HEK293 (cell line): ENCODE data around the gene ADAMTS16.

ENCODE experiments used
- CTCF ChIA-PET: fragments of 350-600 bp; formaldehyde crosslinking; extraction: SDS; loops from one replicate; lab custom pipeline; 2021; ENCODE audit warnings: antibody characterized with exemption; lab: Yijun Ruan, JAX
- POLR2A ChIA-PET: fragments of 300-600 bp; formaldehyde crosslinking; extraction: SDS; loops from one replicate; lab custom pipeline; 2020; ENCODE audit warnings: antibody characterized with exemption, inconsistent platforms; lab: Yijun Ruan, JAX
- H3K27ac ChIP-seq: fragments of 200-500 bp; sonication (Bioruptor generic); 2 replicates; pipeline ENCODE4 v1.5.1; 2014; ENCODE audit warnings: low read depth, low read length, control low read depth, inconsistent platforms; ENCODE audit errors: extremely low read depth
- H3K36me3 ChIP-seq, 2 experiments: fragments of 200-500 bp in 1 of 2; sonication (Bioruptor generic) in 1 of 2; 1 replicate in 1 of 2; 2 replicates in 1 of 2; pipeline ENCODE4 v1.5.1; 2014 to 2017; ENCODE audit warnings: inconsistent platforms in 2 of 2, low read length in 2 of 2; ENCODE audit not compliant: control insufficient read depth in 2 of 2, insufficient read depth in 1 of 2
- H3K4me1 ChIP-seq: fragments of 200-500 bp; sonication (Bioruptor generic); 2 replicates; pipeline ENCODE4 v1.5.1; 2014; ENCODE audit warnings: mild to moderate bottlenecking, low read length, inconsistent platforms; ENCODE audit not compliant: control insufficient read depth, insufficient read depth
- H3K4me3 ChIP-seq: 2 replicates; pipeline ENCODE4 v1.5.1; 2011; ENCODE audit warnings: low read depth, mild to moderate bottlenecking, control low read depth, low read length, moderate library complexity
- H3K9me3 ChIP-seq: fragments of 200-500 bp; sonication (Bioruptor generic); 2 replicates; pipeline ENCODE4 v1.5.1; 2014; ENCODE audit warnings: low read depth, low read length, inconsistent platforms; ENCODE audit not compliant: control insufficient read depth, insufficient read depth
- EGR2 ChIP-seq: fragments of 450-650 bp; formaldehyde crosslinking; IDR thresholded peaks from 2 replicates; pipeline ENCODE4 v1.5.1; 2016; ENCODE audit warnings: low read depth, missing biosample characterization, missing genetic modification characterization
- FEZF1 ChIP-seq: fragments of 450-650 bp; formaldehyde crosslinking; IDR thresholded peaks from 2 replicates; pipeline ENCODE4 v1.5.1; 2016; ENCODE audit warnings: missing biosample characterization, missing genetic modification characterization
- GFI1B ChIP-seq: fragments of 450-650 bp; formaldehyde crosslinking; IDR thresholded peaks from 2 replicates; pipeline ENCODE4 v1.5.1; 2016; ENCODE audit warnings: missing biosample characterization, missing genetic modification characterization
- GLIS1 ChIP-seq: fragments of 450-650 bp; formaldehyde crosslinking; IDR thresholded peaks from 2 replicates; pipeline ENCODE4 v1.5.1; 2016; ENCODE audit warnings: missing biosample characterization, missing genetic modification characterization
- HOXD13 ChIP-seq: sonication (generic); formaldehyde crosslinking; IDR thresholded peaks from 2 replicates; pipeline ENCODE4 v1.8.0; 2022; ENCODE audit warnings: missing genetic modification reagents, borderline replicate concordance
- KLF8 ChIP-seq: fragments of 450-650 bp; formaldehyde crosslinking; IDR thresholded peaks from 2 replicates; pipeline ENCODE4 v1.5.1; 2016; ENCODE audit warnings: missing biosample characterization, missing genetic modification characterization
- MZF1 ChIP-seq: fragments of 450-650 bp; formaldehyde crosslinking; IDR thresholded peaks from 2 replicates; pipeline ENCODE4 v1.5.1; 2017; ENCODE audit warnings: missing biosample characterization, missing genetic modification characterization, borderline replicate concordance
- TRIM28 ChIP-seq: IDR thresholded peaks from 2 replicates; pipeline ENCODE4 v1.6.1; 2011; ENCODE audit warnings: low read length, control low read depth, borderline replicate concordance
- ZBTB11 ChIP-seq: fragments of 450-650 bp; formaldehyde crosslinking; conservative IDR thresholded peaks from 2 replicates; pipeline ENCODE4 v1.5.1; 2016; ENCODE audit warnings: low read depth, missing biosample characterization, missing genetic modification characterization
- ZBTB48 ChIP-seq: fragments of 450-650 bp; formaldehyde crosslinking; IDR thresholded peaks from 2 replicates; pipeline ENCODE4 v1.5.1; 2016; ENCODE audit warnings: missing biosample characterization, missing genetic modification characterization
- ZBTB49 ChIP-seq: fragments of 450-650 bp; formaldehyde crosslinking; IDR thresholded peaks from 2 replicates; pipeline ENCODE4 v1.5.1; 2016; ENCODE audit warnings: missing biosample characterization, missing genetic modification characterization, low read depth
- ZFP3 ChIP-seq: fragments of 450-650 bp; formaldehyde crosslinking; IDR thresholded peaks from 2 replicates; pipeline ENCODE4 v1.5.1; 2016; ENCODE audit warnings: low read depth, missing biosample characterization, missing genetic modification characterization
- ZNF132 ChIP-seq: fragments of 450-650 bp; formaldehyde crosslinking; IDR thresholded peaks from 2 replicates; pipeline ENCODE4 v1.5.1; 2017; ENCODE audit warnings: missing biosample characterization, missing genetic modification characterization, borderline replicate concordance
- ZNF239 ChIP-seq: fragments of 450-650 bp; formaldehyde crosslinking; IDR thresholded peaks from 2 replicates; pipeline ENCODE4 v1.5.1; 2016; ENCODE audit warnings: missing biosample characterization, missing genetic modification characterization
- ZNF37A ChIP-seq: fragments of 450-650 bp; IDR thresholded peaks from 2 replicates; pipeline ENCODE4 v1.5.1; 2018; ENCODE audit warnings: missing biosample characterization, missing genetic modification characterization
- ZNF549 ChIP-seq: fragments of 450-650 bp; IDR thresholded peaks from 2 replicates; pipeline ENCODE4 v1.5.1; 2018; ENCODE audit warnings: missing biosample characterization, missing genetic modification characterization, mild to moderate bottlenecking, inconsistent platforms, moderate library complexity
- ZNF670 ChIP-seq: fragments of 450-650 bp; formaldehyde crosslinking; IDR thresholded peaks from 2 replicates; pipeline ENCODE4 v1.5.1; 2016; ENCODE audit warnings: missing biosample characterization, missing genetic modification characterization, low read depth
- ZNF830 ChIP-seq: fragments of 450-650 bp; IDR thresholded peaks from 2 replicates; pipeline ENCODE4 v1.5.0; 2018; ENCODE audit warnings: missing biosample characterization, missing genetic modification characterization, low read depth, mild to moderate bottlenecking, moderate library complexity
- ZSCAN16 ChIP-seq: fragments of 450-650 bp; formaldehyde crosslinking; IDR thresholded peaks from 2 replicates; pipeline ENCODE4 v1.5.1; 2016; ENCODE audit warnings: missing biosample characterization, missing genetic modification characterization
- ZXDB ChIP-seq: fragments of 450-650 bp; formaldehyde crosslinking; IDR thresholded peaks from 2 replicates; pipeline ENCODE4 v1.5.1; 2016; ENCODE audit warnings: missing biosample characterization, missing genetic modification characterization

ADAMTS16 gene

GRCh38 chr5:5155617-5156016, 15.5 kb downstream of the ADAMTS16 start:
- Histone ChIP-seq H3K9me3 (no peaks in the 10 kb centered on the region), H3K27ac (no peak overlapping the region), H3K4me3 (no peak overlapping the region), H3K36me3 (no peaks in the 10 kb centered on the region), H3K4me1 (peaks cover 25% of the 10 kb centered on the region)
- CTCF ChIA-PET = interaction anchor here (0.6 to 0.8 kb wide), 2 partner anchors 16 to 291 kb away, joined by 3 read pairs; no protein-coding TSS in a partner anchor
- POLR2A ChIA-PET = no interaction called here
- no peak for TF ChIP-seq ZBTB11 (tag by site-specific recombination)
- TF ChIP-seq ZNF239 (tag by site-specific recombination) = no peak
- TF ChIP-seq ZNF830 (tag by site-specific recombination) = no peak
- peak; percentile 24; the same call in 1 of the 2 replicates for TF ChIP-seq ZXDB
- TF ChIP-seq ZNF37A = no peak

- Histone ChIP-seq H3K36me3 (no peaks in the 10 kb centered on the region), H3K27ac (no peak overlapping the region), H3K9me3 (no peaks in the 10 kb centered on the region), H3K4me1 (peaks cover 25% of the 10 kb centered on the region), H3K4me3 (no peak overlapping the region)
- ChIA-PET CTCF (interaction anchor here (1.4 kb wide), 1 partner anchor 9 kb away, joined by 3 read pairs; no protein-coding TSS in a partner anchor), POLR2A (no interaction called here)
- peak; percentile 75 for TF ChIP-seq GLIS1 (tag by site-specific recombination)
- 0 out of 2 replicates have a peak, but pooled peaks have one; percentile 21 for TF ChIP-seq ZBTB48 (tag by site-specific recombination)
- TF ChIP-seq HOXD13 (CRISPR knock-in tag) = no peak
These were observed 16.4 kb downstream of the ADAMTS16 start for GRCh38 chr5:5156471-5157082.

- Histone ChIP-seq H3K36me3 (no peaks in the 10 kb centered on the region), H3K4me3 (no peak overlapping the region), H3K4me1 (peaks cover 25% of the 10 kb centered on the region), H3K9me3 (no peaks in the 10 kb centered on the region), H3K27ac (0 out of 2 replicates have a peak overlapping the region, but pooled peaks have one; percentile 11)
- CTCF ChIA-PET = interaction anchor here (0.7 kb wide), 1 partner anchor 186 kb away, joined by 3 read pairs; no protein-coding TSS in a partner anchor
- POLR2A ChIA-PET = interaction anchor here (0.9 kb wide), 1 partner anchor 19 kb away, joined by 3 read pairs; the partner anchor contains the start of gene ADAMTS16
- peak; percentile 38 for TF ChIP-seq FEZF1 (tag by site-specific recombination)
- TF ChIP-seq KLF8 (tag by site-specific recombination) = 0 out of 2 replicates have a peak, but pooled peaks have one; percentile 10
- TF ChIP-seq EGR2 (tag by site-specific recombination) = no peak
- TF ChIP-seq, all 188 proteins: peak for 2
These were observed 18.4 kb downstream of the ADAMTS16 start for GRCh38 chr5:5158472-5158895.

GRCh38 chr5:5159282-5160103, 19.4 kb downstream of the ADAMTS16 start:
- H3K27ac ChIP-seq = peak overlapping the region; percentile 50
- POLR2A ChIA-PET = interaction anchor here (0.9 kb wide), 1 partner anchor 20 kb away, joined by 3 read pairs; the partner anchor contains the start of gene ADAMTS16
- H3K4me1 ChIP-seq = peaks cover 25% of the 10 kb centered on the region
- CTCF ChIA-PET = interaction anchor here (0.6 to 0.7 kb wide), 2 partner anchors 116 to 185 kb away, joined by 3 to 5 read pairs; no protein-coding TSS in a partner anchor
- H3K9me3 ChIP-seq = no peaks in the 10 kb centered on the region
- H3K36me3 ChIP-seq = no peaks in the 10 kb centered on the region
- no peak overlapping the region for H3K4me3 ChIP-seq
- TF ChIP-seq ZFP3 (tag by site-specific recombination) (no peak), ZNF670 (tag by site-specific recombination) (no peak), ZNF549 (no peak), GFI1B (tag by site-specific recombination) (no peak), ZNF132 (tag by site-specific recombination) (no peak), HOXD13 (CRISPR knock-in tag) (peak; percentile 69; the same call in 1 of the 2 replicates), ZBTB49 (no peak), ZXDB (peak; percentile 66; the same call in 1 of the 2 replicates), MZF1 (tag by site-specific recombination) (no peak), ZSCAN16 (tag by site-specific recombination) (no peak), TRIM28 (0 out of 2 replicates have a peak, but pooled peaks have one; percentile 13)
